ENCODE results near the gene KRTAP9-7. TPM values are rescaled to one million over a fixed set of nuclear protein-coding genes. Genes with fewer than 3 reads are reported as not detected.
"Not testable (repeated sequence)": the region's sequence is repeated elsewhere in the genome, so short reads cannot be mapped to it uniquely, and the experiment has no call there.

The KRTAP9-7 gene
- polyA plus RNA-seq, 1 donor from 2014 or later: not detected

GRCh38 chr17:41265078-41265477, 10.4 kb upstream of the KRTAP9-7 start, which contains the start of gene KRTAP9-6:
Gene KRTAP9-6 (plus strand): TSS chr17:41265378. CDS start chr17:41265378, 0 bp downstream.
- no peak within 1 kb of the TSS for H2AFZ ChIP-seq (ENCODE audit: low read depth, low read length)
- H3K79me2 ChIP-seq (replicated peaks; ENCODE audit: insufficient read depth, low read length): no peaks in the 10 kb centered on the region
- no peaks in the 10 kb centered on the region for H4K20me1 ChIP-seq (ENCODE audit: insufficient read depth)
- no peak within 1 kb of the TSS for H3K4me2 ChIP-seq (ENCODE audit: low read length)
- H3K36me3 ChIP-seq (ENCODE audit: insufficient read depth, low read length): no peaks in the 10 kb centered on the region
- H3K9me3 ChIP-seq (ENCODE audit: low read length): no peaks in the 10 kb centered on the region
- no peak for TF ChIP-seq MXI1 (conservative IDR thresholded peaks at IDR 0.05; ENCODE audit: poor library complexity, severe bottlenecking)
- H3K4me3 ChIP-seq (ENCODE audit: low read length): no peak within 1 kb of the TSS
- H3K9ac ChIP-seq (ENCODE audit: low read length): no peak within 1 kb of the TSS
- no peaks in the 10 kb centered on the region for H3K9me2 ChIP-seq (ENCODE audit: insufficient read depth, low read length)
- H3K27ac ChIP-seq (ENCODE audit: low read length): no peak within 1 kb of the TSS
- no peaks in the 10 kb centered on the region for H3K27me3 ChIP-seq (ENCODE audit: insufficient read depth, low read depth, low read length)
- H3F3A ChIP-seq (ENCODE audit: insufficient read depth, low read length, poor library complexity, severe bottlenecking): no peaks in the 10 kb centered on the region

- Histone ChIP-seq H3K9ac (ENCODE audit: low read length) (no peak overlapping the region), H3K4me3 (ENCODE audit: low read length) (no peak overlapping the region), H3K27me3 (ENCODE audit: insufficient read depth, low read depth, low read length) (no peaks in the 10 kb centered on the region), H3K79me2 (replicated peaks; ENCODE audit: insufficient read depth, low read length) (no peaks in the 10 kb centered on the region), H3K9me3 (ENCODE audit: low read length) (no peaks in the 10 kb centered on the region), H3K27ac (ENCODE audit: low read length) (no peak overlapping the region), H4K20me1 (ENCODE audit: insufficient read depth) (no peaks in the 10 kb centered on the region), H3K4me2 (ENCODE audit: low read length) (no peak overlapping the region), H3K36me3 (ENCODE audit: insufficient read depth, low read length) (no peaks in the 10 kb centered on the region), H3K9me2 (ENCODE audit: insufficient read depth, low read length) (no peaks in the 10 kb centered on the region), H3F3A (ENCODE audit: insufficient read depth, low read length, poor library complexity, severe bottlenecking) (no peaks in the 10 kb centered on the region), H2AFZ (ENCODE audit: low read depth, low read length) (no peak overlapping the region)
- TF ChIP-seq, protein P1, sequence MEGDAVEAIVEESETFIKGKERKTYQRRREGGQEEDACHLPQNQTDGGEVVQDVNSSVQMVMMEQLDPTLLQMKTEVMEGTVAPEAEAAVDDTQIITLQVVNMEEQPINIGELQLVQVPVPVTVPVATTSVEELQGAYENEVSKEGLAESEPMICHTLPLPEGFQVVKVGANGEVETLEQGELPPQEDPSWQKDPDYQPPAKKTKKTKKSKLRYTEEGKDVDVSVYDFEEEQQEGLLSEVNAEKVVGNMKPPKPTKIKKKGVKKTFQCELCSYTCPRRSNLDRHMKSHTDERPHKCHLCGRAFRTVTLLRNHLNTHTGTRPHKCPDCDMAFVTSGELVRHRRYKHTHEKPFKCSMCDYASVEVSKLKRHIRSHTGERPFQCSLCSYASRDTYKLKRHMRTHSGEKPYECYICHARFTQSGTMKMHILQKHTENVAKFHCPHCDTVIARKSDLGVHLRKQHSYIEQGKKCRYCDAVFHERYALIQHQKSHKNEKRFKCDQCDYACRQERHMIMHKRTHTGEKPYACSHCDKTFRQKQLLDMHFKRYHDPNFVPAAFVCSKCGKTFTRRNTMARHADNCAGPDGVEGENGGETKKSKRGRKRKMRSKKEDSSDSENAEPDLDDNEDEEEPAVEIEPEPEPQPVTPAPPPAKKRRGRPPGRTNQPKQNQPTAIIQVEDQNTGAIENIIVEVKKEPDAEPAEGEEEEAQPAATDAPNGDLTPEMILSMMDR (IDR thresholded peaks at IDR 0.05; ENCODE audit: poor library complexity, severe bottlenecking): no peak
- TF ChIP-seq, protein P2, sequence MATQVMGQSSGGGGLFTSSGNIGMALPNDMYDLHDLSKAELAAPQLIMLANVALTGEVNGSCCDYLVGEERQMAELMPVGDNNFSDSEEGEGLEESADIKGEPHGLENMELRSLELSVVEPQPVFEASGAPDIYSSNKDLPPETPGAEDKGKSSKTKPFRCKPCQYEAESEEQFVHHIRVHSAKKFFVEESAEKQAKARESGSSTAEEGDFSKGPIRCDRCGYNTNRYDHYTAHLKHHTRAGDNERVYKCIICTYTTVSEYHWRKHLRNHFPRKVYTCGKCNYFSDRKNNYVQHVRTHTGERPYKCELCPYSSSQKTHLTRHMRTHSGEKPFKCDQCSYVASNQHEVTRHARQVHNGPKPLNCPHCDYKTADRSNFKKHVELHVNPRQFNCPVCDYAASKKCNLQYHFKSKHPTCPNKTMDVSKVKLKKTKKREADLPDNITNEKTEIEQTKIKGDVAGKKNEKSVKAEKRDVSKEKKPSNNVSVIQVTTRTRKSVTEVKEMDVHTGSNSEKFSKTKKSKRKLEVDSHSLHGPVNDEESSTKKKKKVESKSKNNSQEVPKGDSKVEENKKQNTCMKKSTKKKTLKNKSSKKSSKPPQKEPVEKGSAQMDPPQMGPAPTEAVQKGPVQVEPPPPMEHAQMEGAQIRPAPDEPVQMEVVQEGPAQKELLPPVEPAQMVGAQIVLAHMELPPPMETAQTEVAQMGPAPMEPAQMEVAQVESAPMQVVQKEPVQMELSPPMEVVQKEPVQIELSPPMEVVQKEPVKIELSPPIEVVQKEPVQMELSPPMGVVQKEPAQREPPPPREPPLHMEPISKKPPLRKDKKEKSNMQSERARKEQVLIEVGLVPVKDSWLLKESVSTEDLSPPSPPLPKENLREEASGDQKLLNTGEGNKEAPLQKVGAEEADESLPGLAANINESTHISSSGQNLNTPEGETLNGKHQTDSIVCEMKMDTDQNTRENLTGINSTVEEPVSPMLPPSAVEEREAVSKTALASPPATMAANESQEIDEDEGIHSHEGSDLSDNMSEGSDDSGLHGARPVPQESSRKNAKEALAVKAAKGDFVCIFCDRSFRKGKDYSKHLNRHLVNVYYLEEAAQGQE (IDR thresholded peaks at IDR 0.05; ENCODE audit: borderline replicate concordance): no peak
- TF ChIP-seq MXI1 (conservative IDR thresholded peaks at IDR 0.05; ENCODE audit: poor library complexity, severe bottlenecking) (no peak), RAD21 (conservative IDR thresholded peaks at IDR 0.05) (no peak), POLR2AphosphoS5 (IDR thresholded peaks at IDR 0.05) (no peak), SMC3 (conservative IDR thresholded peaks at IDR 0.05; ENCODE audit: poor library complexity) (no peak), EZH2 (IDR thresholded peaks at IDR 0.05; ENCODE audit: borderline replicate concordance, insufficient read depth, low read length, poor library complexity, severe bottlenecking) (no peak), TAF1 (IDR thresholded peaks at IDR 0.05; ENCODE audit: low read depth) (no peak), EP300 (conservative IDR thresholded peaks at IDR 0.05; ENCODE audit: poor library complexity, severe bottlenecking) (no peak)
These were observed 7.8 kb upstream of the KRTAP9-7 start for GRCh38 chr17:41267711-41268110.

DNA sequence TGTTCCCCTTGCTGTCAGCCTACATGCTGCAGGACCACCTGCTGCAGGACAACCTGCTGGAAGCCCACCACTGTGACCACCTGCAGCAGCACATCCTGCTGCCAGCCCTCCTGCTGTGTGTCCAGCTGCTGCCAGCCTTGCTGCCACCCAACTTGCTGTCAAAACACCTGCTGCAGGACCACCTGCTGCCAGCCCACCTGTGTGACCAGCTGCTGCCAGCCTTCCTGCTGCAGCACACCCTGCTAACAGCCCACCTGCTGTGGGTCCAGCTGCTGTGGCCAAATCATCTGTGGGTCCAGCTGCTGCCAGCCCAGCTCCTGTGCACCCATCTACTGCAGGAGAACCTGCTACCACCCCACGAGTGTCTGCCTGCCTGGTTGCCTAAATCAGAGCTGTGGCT, 4.2 kb upstream of the KRTAP9-7 start:
- not testable (repeated sequence) for H4K20me1 ChIP-seq (ENCODE audit: insufficient read depth); H3K9me2 ChIP-seq (ENCODE audit: insufficient read depth, low read length); H3K27ac ChIP-seq (ENCODE audit: low read length); H3K9me3 ChIP-seq (ENCODE audit: low read length); H3K79me2 ChIP-seq (replicated peaks; ENCODE audit: insufficient read depth, low read length); H3K27me3 ChIP-seq (ENCODE audit: insufficient read depth, low read depth, low read length); H3F3A ChIP-seq (ENCODE audit: insufficient read depth, low read length, poor library complexity, severe bottlenecking); H3K9ac ChIP-seq (ENCODE audit: low read length); H2AFZ ChIP-seq (ENCODE audit: low read depth, low read length); H3K36me3 ChIP-seq (ENCODE audit: insufficient read depth, low read length); H3K4me2 ChIP-seq (ENCODE audit: low read length); H3K4me3 ChIP-seq (ENCODE audit: low read length)
